Hematopoietic multipotent progenitor cell treated with erythropoietin and hydrocortisone succinate and interleukin-3 and kit ligand, for 4 days (in vitro differentiated cells): ENCODE data around the gene KIAA0825.
"Not testable (repeated sequence)": the region's sequence is repeated elsewhere in the genome, so short reads cannot be mapped to it uniquely, and the experiment has no call there.

ENCODE experiments used
- DNase-seq: peaks from one replicate; pipeline ENCODE4 v3.0.0-alpha.2; 2015

The KIAA0825 gene

GRCh38 chr5:94367900-94368299 lies 250.5 kb downstream of the KIAA0825 start:
- DNase-seq, result no peak

- DNase-seq, result no peak
Measured at GRCh38 chr5:94366811-94367210, 251.6 kb downstream of the KIAA0825 start.

- no peak for DNase-seq
Measured at GRCh38 chr5:94362857-94363256, 255.5 kb downstream of the KIAA0825 start.

- DNase-seq, result no peak
Measured at GRCh38 chr5:94361832-94362796, 256.3 kb downstream of the KIAA0825 start.

- DNase-seq, result no peak
Measured at GRCh38 chr5:94361161-94361560, 257.2 kb downstream of the KIAA0825 start.

GRCh38 chr5:94360382-94361130 lies 257.8 kb downstream of the KIAA0825 start:
- DNase-seq, result no peak

GRCh38 chr5:94359880-94360279 lies 258.5 kb downstream of the KIAA0825 start:
- no peak for DNase-seq

GRCh38 chr5:94355811-94356210 lies 262.6 kb downstream of the KIAA0825 start:
- no peak for DNase-seq

- not testable (repeated sequence) for DNase-seq
Measured at GRCh38 chr5:94354837-94355485, 263.4 kb downstream of the KIAA0825 start.

GRCh38 chr5:94353605-94354004 lies 264.8 kb downstream of the KIAA0825 start:
- no peak for DNase-seq

GRCh38 chr5:94347130-94347529 lies 271.3 kb downstream of the KIAA0825 start:
- DNase-seq, result no peak

GRCh38 chr5:94345257-94345656 lies 273.1 kb downstream of the KIAA0825 start:
- DNase-seq, result peak; percentile 38

- no peak for DNase-seq
Measured at GRCh38 chr5:94337617-94338016, 280.8 kb downstream of the KIAA0825 start.

- no peak for DNase-seq
Measured at GRCh38 chr5:94335936-94336335, 282.5 kb downstream of the KIAA0825 start.

- no peak for DNase-seq
Measured at GRCh38 chr5:94329115-94329514, 289.3 kb downstream of the KIAA0825 start.

GRCh38 chr5:94326586-94326985 lies 291.8 kb downstream of the KIAA0825 start:
- DNase-seq, result no peak

- no peak for DNase-seq
Measured at GRCh38 chr5:94316916-94317838, 301.2 kb downstream of the KIAA0825 start.

- no peak for DNase-seq
Measured at GRCh38 chr5:94314460-94315131, 303.8 kb downstream of the KIAA0825 start.

GRCh38 chr5:94313696-94314095 lies 304.7 kb downstream of the KIAA0825 start:
- no peak for DNase-seq

- DNase-seq, result no peak
Measured at GRCh38 chr5:94313188-94313587, 305.2 kb downstream of the KIAA0825 start.

GRCh38 chr5:94312298-94312697 lies 306.1 kb downstream of the KIAA0825 start:
- no peak for DNase-seq

- no peak for DNase-seq
Measured at GRCh38 chr5:94310833-94311232, 307.6 kb downstream of the KIAA0825 start.
